Activated naive CD8-positive, alpha-beta T cell treated with anti-CD3 and anti-CD28 coated beads, Interleukin-2, amount 10 ng/mL, durations not matched to agents 7 days and 5 days (primary cell): ENCODE results near the gene MMP8. TPM values are rescaled to one million over a fixed set of nuclear protein-coding genes. Genes with fewer than 3 reads are reported as not detected.
A peak's percentile ranks its signal among the peaks of the same experiment; 100 is the strongest.

Source experiments
- ATAC-seq: fragments of 150-1000 bp; cut with Tn5 transposase; one replicate; pipeline ENCODE4 v1.10.0; 2021; ENCODE audit warnings: low read depth, moderate library complexity
- POLR2A ChIA-PET: fragments of 350-600 bp; sonication (Branson Sonifier 250); formaldehyde crosslinking; loops from one replicate; lab custom pipeline; 2021; ENCODE audit warnings: antibody characterized with exemption; lab: Charles Lee
- DNase-seq: peaks from one replicate; pipeline ENCODE4 v3.0.0; 2021
- H3K27ac Mint-ChIP-seq: one replicate; pipeline ENCODE4 v1.8.0; 2022; ENCODE audit warnings: mild to moderate bottlenecking, mixed read lengths
- H3K27me3 Mint-ChIP-seq: one replicate; pipeline ENCODE4 v1.8.0; 2022; ENCODE audit warnings: mild to moderate bottlenecking, moderate library complexity, mixed read lengths
- H3K36me3 Mint-ChIP-seq: one replicate; pipeline ENCODE4 v1.8.0; 2021; ENCODE audit warnings: mild to moderate bottlenecking, mixed read lengths
- H3K4me1 Mint-ChIP-seq: one replicate; pipeline ENCODE4 v1.8.0; 2021; ENCODE audit warnings: mixed read lengths
- H3K4me3 Mint-ChIP-seq: one replicate; pipeline ENCODE4 v1.8.0; 2022; ENCODE audit warnings: mild to moderate bottlenecking, moderate library complexity, mixed read lengths
- H3K9me3 Mint-ChIP-seq: one replicate; pipeline ENCODE4 v1.8.0; 2021; ENCODE audit warnings: mixed read lengths
- total RNA-seq, 2 experiments: library from RNA; stranded (reverse); gene quantifications; one replicate each; pipeline ENCODE4 v1.2.3, GENCODE V29; 2021

MMP8 gene
- total RNA-seq, 2 experiments from 2014 or later = not detected

DNA sequence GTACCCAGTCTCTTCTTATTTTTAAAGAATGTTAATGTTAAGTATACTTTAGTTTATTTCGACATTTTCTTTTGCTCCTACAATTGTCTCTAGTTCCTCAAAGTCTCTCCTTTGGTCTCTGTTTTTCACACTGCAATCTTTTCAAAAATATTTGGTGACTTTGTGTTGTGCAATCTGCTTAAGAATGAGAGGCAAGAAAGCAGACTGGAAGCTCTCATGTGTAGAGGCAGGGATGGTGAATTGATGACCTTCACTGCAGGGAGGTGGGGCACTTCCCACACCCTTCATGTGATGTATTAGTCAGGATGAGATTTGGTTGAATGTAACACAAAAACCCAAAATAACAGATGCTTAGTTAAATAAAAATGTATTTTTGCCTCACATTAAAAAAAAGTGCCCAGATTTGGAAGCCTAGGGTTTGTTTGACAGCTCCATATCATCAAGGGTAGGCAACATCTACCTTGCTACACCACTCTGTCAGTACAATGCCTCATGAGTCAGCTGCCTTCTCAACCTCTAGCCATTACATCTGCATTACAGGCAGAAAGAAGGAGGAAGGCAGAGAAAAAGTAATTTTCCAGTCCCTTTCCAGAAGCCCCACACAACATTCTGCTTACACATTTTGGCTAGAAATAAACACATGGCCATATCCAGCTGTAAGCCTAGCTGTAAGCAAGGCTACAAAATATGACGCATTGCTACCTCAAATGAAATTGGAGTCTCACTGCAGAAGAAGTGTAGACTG lies 15.4 kb downstream of the MMP8 start:
- no peak for ATAC-seq
- Mint-ChIP-seq H3K4me3 (no peak overlapping the region), H3K9me3 (no peaks in the 10 kb centered on the region), H3K27ac (no peak overlapping the region), H3K4me1 (peaks cover 3% of the 10 kb centered on the region), H3K27me3 (peaks cover 23% of the 10 kb centered on the region), H3K36me3 (no peaks in the 10 kb centered on the region)
- DNase-seq = no peak
- POLR2A ChIA-PET = no interaction called here

- no peak for DNase-seq
- no peak overlapping the region for H3K27ac Mint-ChIP-seq
- peaks cover 23% of the 10 kb centered on the region for H3K27me3 Mint-ChIP-seq
- H3K36me3 Mint-ChIP-seq = no peaks in the 10 kb centered on the region
- peaks cover 10% of the 10 kb centered on the region for H3K4me1 Mint-ChIP-seq
- no peak overlapping the region for H3K4me3 Mint-ChIP-seq
- no peak for ATAC-seq
- H3K9me3 Mint-ChIP-seq = no peaks in the 10 kb centered on the region
- POLR2A ChIA-PET = no interaction called here
These were observed 16.1 kb downstream of the MMP8 start for GRCh38 chr11:102708654-102709053.

DNA sequence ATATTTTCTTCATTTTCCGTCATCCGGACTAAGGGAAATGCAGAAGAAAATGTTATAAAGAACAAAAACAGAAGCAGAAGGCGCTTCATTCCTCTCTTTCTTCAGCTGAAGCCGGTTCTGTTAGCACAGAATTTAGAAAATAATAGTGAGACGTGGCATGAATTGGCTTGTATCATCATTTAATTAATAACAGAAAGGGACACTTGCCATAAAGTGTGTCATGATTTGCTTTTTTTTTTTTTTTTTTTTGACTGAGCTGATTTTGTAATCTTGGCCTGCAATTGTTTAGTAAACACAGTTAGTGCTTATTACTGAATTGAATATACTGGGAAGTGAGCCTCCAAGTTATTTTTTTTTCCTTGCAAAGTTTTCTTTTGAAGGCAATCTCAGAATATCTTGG lies 19.1 kb downstream of the MMP8 start, which contains the start of gene MMP27:
Gene MMP27 (minus strand): TSS at position 144 of the 400 bp plus-strand sequence. CDS start 55 bp downstream, at position 89.
- no peak for ATAC-seq
- Mint-ChIP-seq H3K27me3 (peaks cover 21% of the 10 kb centered on the region), H3K9me3 (no peaks in the 10 kb centered on the region), H3K4me3 (no peak within 1 kb of the TSS), H3K4me1 (peaks cover 11% of the 10 kb centered on the region), H3K36me3 (no peaks in the 10 kb centered on the region), H3K27ac (no peak within 1 kb of the TSS)
- POLR2A ChIA-PET = no interaction called here
- DNase-seq = no peak

GRCh38 chr11:102704841-102705240 lies 19.9 kb downstream of the MMP8 start:
- Mint-ChIP-seq H3K4me1 (peaks cover 11% of the 10 kb centered on the region), H3K9me3 (no peaks in the 10 kb centered on the region), H3K27ac (no peak overlapping the region), H3K27me3 (peaks cover 18% of the 10 kb centered on the region), H3K4me3 (no peak overlapping the region), H3K36me3 (no peaks in the 10 kb centered on the region)
- POLR2A ChIA-PET = no interaction called here
- ATAC-seq (no peak), DNase-seq (no peak)

DNA sequence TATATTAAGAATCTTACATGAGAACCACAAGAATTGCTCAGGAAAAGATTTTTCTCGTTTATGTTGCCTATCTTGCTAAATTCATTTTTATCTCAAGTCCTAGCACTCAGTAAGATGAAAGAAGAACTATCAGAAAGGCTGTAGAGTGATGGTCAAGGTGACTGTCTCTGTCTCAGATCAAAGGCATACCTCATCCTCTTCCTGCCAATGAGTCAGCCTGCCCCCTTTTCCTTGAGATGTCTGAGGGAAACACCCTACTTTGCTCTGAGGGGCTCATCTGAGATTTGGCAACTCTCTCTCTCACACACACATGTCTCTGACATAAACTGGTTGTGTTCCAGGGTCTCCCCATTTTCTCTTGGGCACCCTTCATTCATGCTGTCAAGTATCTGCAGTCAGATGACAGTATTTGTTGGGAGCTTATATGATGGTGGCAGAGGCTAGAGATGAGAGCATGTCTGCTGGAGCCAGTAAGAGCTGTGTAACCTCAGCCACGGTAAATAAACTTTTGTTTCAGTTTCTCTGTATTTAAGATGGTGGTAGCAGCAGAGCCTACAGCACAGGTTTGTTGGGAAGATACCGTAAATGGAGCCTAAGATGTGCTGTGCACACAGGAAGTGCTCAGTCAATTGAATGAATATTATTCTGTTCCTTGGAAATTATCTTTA lies 20.8 kb downstream of the MMP8 start:
- ATAC-seq = peak; percentile 71
- peak overlapping the region; percentile 30 for H3K4me3 Mint-ChIP-seq
- POLR2A ChIA-PET = no interaction called here
- peaks cover 17% of the 10 kb centered on the region for H3K27me3 Mint-ChIP-seq
- no peak for DNase-seq
- H3K4me1 Mint-ChIP-seq = peaks cover 11% of the 10 kb centered on the region
- no peaks in the 10 kb centered on the region for H3K36me3 Mint-ChIP-seq
- no peak overlapping the region for H3K27ac Mint-ChIP-seq
- no peaks in the 10 kb centered on the region for H3K9me3 Mint-ChIP-seq

DNA sequence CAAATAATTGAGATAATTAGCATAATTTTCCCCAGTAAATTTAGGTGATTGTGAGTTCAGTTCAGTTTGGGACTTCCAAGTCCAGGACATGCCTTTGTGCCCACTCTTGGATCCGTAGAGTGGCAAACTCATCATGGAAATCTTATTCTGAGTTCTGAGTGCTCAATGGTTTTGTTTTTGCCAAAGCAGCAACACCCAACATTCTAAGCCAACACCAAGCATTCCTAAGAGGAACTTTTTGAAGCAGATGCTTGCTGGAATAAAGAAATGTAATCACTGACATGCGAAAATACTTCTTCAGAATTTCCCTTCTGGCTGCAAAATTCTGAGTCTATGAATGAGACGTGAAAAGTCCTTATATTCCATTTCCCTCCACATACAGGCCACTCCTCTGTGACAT lies 29.6 kb downstream of the MMP8 start:
- POLR2A ChIA-PET = no interaction called here
- Mint-ChIP-seq H3K4me3 (no peak overlapping the region), H3K27me3 (peaks cover 16% of the 10 kb centered on the region), H3K4me1 (no peaks in the 10 kb centered on the region), H3K36me3 (no peaks in the 10 kb centered on the region), H3K27ac (no peak overlapping the region), H3K9me3 (no peaks in the 10 kb centered on the region)
- no peak for DNase-seq
- ATAC-seq = no peak

DNA sequence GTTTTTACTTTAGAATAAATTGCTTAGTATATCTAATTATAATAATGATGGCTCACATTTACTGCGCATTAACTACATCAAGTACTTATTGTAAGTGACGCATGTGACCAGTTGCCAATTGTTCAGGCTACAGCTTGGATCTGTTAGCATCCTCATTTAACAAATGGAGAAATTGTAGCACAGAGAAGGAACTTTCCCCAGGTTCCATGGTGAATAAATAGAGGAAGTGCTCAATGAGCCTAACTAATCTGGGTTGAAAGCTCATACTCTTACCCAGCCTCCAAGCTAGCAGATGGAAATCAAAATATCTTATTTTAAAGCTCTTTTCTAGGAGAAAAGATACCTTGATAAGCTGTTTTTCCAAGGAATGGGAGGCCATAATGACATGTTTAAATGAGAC lies 39.0 kb downstream of the MMP8 start:
- Mint-ChIP-seq H3K9me3 (no peaks in the 10 kb centered on the region), H3K27ac (no peak overlapping the region), H3K36me3 (no peaks in the 10 kb centered on the region), H3K4me3 (no peak overlapping the region), H3K4me1 (no peaks in the 10 kb centered on the region), H3K27me3 (peaks cover 14% of the 10 kb centered on the region)
- DNase-seq (no peak), ATAC-seq (no peak)
- POLR2A ChIA-PET = no interaction called here

- DNase-seq (no peak), ATAC-seq (no peak)
- Mint-ChIP-seq H3K4me1 (no peaks in the 10 kb centered on the region), H3K36me3 (no peaks in the 10 kb centered on the region), H3K27ac (no peak overlapping the region), H3K27me3 (peaks cover 14% of the 10 kb centered on the region), H3K9me3 (no peaks in the 10 kb centered on the region), H3K4me3 (no peak overlapping the region)
- POLR2A ChIA-PET = no interaction called here
These were observed 39.4 kb downstream of the MMP8 start for GRCh38 chr11:102685338-102685737.

DNA sequence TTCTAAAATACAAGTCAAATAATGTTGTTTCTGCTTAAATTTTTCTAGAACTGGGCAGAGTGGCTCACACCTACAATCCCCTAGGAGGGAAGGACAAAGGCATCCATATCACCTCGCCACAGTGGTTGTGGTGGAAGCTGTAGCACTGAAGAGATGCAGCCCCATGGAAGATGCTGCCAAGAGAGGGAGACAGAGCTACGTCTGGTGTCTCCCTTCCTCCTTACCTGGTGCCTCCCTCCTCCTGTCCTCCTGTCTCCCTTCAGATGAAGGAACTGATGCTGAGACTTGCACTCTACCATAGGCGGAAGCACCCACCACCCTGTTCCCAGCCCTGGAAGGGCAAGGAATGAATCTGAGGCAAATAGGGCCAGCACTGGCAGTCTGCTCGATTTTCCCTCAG lies 41.5 kb downstream of the MMP8 start:
- no peaks in the 10 kb centered on the region for H3K4me1 Mint-ChIP-seq
- no peak overlapping the region for H3K27ac Mint-ChIP-seq
- no peak overlapping the region for H3K4me3 Mint-ChIP-seq
- H3K36me3 Mint-ChIP-seq = no peaks in the 10 kb centered on the region
- no peak for DNase-seq
- no peaks in the 10 kb centered on the region for H3K9me3 Mint-ChIP-seq
- no peak for ATAC-seq
- POLR2A ChIA-PET = no interaction called here
- peaks cover 14% of the 10 kb centered on the region for H3K27me3 Mint-ChIP-seq

DNA sequence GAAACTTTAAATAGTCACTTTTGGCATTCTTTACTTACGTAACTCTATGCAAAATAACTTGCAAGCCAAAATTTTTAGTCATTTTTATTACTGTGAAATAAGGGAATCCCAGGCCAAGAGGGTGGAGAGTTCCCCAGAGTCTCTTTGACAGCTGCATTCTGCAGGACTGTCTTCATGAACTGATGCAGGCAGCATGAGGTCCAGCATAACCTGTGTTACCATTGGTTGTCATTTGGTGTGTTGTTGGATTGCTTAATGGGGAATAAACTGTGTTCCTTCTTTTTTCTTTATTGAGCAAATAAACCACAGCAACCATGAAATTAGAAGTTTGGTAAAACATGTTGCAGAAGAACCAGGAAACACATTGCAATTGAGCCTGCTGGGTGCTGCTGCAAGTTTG lies 43.8 kb downstream of the MMP8 start:
- no peak overlapping the region for H3K27ac Mint-ChIP-seq
- no peaks in the 10 kb centered on the region for H3K4me1 Mint-ChIP-seq
- peaks cover 12% of the 10 kb centered on the region for H3K27me3 Mint-ChIP-seq
- no peaks in the 10 kb centered on the region for H3K36me3 Mint-ChIP-seq
- no peak for ATAC-seq
- POLR2A ChIA-PET = no interaction called here
- DNase-seq = no peak
- no peaks in the 10 kb centered on the region for H3K9me3 Mint-ChIP-seq
- no peak overlapping the region for H3K4me3 Mint-ChIP-seq

DNA sequence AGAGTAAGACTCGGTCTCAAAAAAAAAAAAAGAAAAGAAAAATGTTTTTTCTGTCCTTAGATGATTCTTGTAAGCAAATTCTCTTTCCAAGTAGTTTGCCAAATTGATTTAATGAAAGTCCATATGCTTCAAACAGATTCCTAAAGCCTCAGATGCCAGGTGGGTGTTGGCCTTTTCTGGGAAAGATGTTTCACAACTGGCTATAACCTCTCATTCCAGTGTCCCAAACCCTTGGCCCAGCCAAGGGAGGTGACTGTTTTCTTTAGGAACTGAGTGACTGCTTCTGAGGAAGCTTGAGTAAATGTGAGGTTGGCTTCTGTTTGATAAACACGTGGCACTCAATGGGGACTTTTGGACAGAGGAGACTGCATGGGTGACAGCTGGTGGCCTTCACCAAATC lies 46.7 kb downstream of the MMP8 start:
- Mint-ChIP-seq H3K9me3 (no peaks in the 10 kb centered on the region), H3K4me1 (no peaks in the 10 kb centered on the region), H3K27me3 (peaks cover 10% of the 10 kb centered on the region), H3K36me3 (no peaks in the 10 kb centered on the region), H3K4me3 (no peak overlapping the region), H3K27ac (no peak overlapping the region)
- no peak for ATAC-seq
- DNase-seq = no peak
- POLR2A ChIA-PET = no interaction called here

DNA sequence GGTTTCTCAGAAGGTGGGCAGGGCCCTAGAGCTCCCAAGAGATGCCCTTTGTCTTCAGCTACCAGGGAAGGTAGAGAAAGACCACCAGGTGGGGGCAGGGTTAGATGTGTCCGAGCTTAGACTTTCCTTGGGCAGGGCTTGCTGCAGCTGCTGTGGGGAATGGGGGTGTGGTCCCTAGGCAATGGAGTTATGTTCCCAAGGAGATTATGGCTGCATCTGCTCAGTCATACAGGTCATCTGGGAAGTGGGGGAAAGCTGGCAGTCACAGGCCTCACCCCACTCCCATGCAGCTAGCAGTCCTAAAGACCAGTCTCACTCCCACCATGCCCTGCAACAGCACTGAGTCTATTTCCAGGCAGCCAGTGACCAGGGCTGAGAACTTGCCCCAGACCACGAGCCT lies 48.7 kb downstream of the MMP8 start:
- no peaks in the 10 kb centered on the region for H3K36me3 Mint-ChIP-seq
- POLR2A ChIA-PET = no interaction called here
- ATAC-seq (no peak), DNase-seq (no peak)
- no peaks in the 10 kb centered on the region for H3K9me3 Mint-ChIP-seq
- H3K4me1 Mint-ChIP-seq = no peaks in the 10 kb centered on the region
- H3K27me3 Mint-ChIP-seq = peaks cover 7% of the 10 kb centered on the region
- no peak overlapping the region for H3K4me3 Mint-ChIP-seq
- H3K27ac Mint-ChIP-seq = no peak overlapping the region

DNA sequence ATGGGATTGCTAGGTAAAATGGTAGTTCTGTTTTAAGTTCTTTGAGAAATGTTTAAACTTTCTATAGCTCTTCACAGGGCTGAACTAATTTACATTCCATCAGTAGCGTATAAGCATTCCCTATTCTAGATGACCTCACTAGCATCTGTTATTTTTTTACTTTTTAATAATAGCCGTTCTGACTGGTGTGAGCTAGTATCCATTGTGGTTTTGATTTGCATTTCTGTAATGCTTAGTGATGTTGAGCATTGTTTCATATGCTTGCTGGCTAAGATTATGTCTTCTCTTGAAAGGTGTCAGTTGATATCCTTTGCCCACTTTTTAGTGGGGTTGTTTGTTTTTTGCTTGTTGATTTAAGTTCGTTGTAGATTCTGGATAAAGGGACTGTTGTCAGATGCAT lies 55.1 kb downstream of the MMP8 start:
- Mint-ChIP-seq H3K36me3 (no peaks in the 10 kb centered on the region), H3K27ac (no peak overlapping the region), H3K4me1 (peaks cover 5% of the 10 kb centered on the region), H3K9me3 (no peaks in the 10 kb centered on the region), H3K4me3 (no peak overlapping the region), H3K27me3 (peaks cover 15% of the 10 kb centered on the region)
- no peak for ATAC-seq
- POLR2A ChIA-PET = no interaction called here
- no peak for DNase-seq

DNA sequence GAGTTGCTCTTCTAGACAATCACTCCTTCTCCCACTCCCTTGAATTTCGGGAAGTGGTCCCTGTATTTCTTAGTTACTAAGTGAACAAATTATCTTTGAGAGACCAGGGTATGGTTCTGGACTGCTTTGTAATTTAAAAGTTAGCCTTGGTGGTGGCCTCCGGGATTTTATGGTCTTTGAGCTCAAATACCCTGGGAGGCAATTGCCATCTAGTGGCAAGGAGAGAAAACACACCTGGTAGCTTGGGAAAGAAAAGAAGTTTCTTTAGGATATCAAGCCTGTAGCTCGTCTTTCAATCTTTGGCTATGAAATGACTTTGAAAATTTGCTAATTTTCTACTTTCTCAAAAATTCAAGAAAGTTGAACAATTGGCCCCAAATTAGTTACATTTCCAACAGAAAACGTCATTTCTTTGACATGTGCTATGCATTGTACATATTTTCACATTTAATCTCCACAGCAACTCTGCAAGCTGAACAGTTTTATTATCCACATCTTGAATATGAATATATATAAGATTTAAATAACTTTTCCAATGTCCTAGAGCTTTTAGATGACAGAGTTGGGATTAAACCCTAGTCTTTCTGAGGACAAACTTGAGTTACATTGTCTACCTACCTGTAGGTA lies 58.3 kb downstream of the MMP8 start:
- POLR2A ChIA-PET = interaction anchor here (0.5 to 0.9 kb wide), 2 partner anchors 324 to 659 kb away, joined by 4 to 5 read pairs; no protein-coding TSS in a partner anchor
- Mint-ChIP-seq H3K4me3 (no peak overlapping the region), H3K36me3 (no peaks in the 10 kb centered on the region), H3K9me3 (no peaks in the 10 kb centered on the region), H3K27me3 (peaks cover 11% of the 10 kb centered on the region), H3K4me1 (peaks cover 5% of the 10 kb centered on the region), H3K27ac (no peak overlapping the region)
- no peak for ATAC-seq
- DNase-seq = no peak
